Measurements from ENCODE around the gene CHD5.

CHD5 gene

DNA sequence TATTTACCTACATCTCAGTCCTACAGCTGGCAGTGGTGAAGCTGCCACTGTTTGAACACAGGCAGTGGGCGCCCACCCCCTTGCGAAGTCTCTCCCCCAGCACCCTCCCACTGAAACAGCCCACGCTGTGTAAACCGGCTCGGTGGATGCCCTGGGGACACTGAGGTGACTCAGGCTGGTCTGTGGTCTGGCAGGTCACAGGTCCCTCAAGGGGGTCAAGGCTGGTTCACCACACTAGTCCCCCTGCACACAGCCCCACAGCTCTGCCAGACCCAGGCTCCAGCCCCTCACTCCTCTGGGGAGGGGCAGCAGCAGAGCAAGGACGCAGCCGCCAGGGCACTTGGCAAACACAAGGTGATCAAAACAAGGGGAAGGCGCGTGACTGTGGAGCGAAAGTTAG lies 7.6 kb downstream of the CHD5 start:
- DNase-seq: no peak

DNA sequence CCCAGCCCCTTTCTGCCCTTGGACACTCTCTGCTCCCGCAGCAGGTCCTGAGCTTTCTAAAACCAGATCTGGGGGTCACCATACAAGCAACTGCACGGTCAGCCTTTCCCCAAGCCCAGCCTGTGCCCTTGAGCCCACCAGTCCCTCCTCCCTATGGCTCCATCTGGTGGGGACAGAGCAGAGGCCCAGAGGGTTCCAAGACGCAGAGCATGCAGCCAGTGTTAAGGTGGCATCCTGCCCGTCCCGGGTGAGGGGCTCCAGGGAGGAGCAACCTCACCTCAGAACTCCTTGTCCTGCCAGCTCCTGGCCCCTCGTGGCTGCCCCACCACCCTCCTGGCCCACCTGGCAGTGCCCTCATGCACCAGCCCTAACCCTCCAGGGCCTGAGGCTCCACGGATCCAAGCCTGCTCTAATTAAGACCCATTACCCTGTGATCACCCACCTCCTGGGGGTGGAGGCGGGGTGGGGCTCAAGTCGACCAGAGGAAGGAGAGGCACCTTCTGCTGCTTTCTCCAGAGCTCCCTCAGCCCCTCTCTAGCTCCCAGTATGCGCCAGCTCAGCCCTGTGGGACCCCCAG lies 8.5 kb downstream of the CHD5 start:
- no peak for DNase-seq

DNA sequence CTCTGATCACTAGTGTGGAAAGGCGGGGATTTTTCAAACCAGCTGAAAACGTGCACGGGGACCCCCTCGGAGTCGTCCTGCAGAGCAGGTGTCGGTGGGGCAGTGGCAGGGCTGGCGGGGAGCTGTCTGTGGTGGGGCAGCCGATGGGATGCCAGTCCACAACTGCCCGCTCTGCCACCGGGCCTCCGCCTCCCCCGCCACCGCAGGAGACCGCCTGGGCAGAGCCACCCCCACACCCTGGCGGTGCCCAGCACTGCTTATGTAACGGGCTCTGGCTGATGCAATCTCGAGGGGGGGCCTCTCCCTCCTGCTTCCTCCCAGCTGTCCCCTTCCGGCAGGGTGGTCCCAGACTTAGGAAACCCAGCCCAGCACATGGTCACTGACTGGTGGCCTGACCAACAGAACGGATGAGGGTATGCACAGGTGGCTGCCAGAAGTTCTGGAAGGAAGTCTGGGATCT lies 9.3 kb downstream of the CHD5 start:
- no peak for DNase-seq

DNA sequence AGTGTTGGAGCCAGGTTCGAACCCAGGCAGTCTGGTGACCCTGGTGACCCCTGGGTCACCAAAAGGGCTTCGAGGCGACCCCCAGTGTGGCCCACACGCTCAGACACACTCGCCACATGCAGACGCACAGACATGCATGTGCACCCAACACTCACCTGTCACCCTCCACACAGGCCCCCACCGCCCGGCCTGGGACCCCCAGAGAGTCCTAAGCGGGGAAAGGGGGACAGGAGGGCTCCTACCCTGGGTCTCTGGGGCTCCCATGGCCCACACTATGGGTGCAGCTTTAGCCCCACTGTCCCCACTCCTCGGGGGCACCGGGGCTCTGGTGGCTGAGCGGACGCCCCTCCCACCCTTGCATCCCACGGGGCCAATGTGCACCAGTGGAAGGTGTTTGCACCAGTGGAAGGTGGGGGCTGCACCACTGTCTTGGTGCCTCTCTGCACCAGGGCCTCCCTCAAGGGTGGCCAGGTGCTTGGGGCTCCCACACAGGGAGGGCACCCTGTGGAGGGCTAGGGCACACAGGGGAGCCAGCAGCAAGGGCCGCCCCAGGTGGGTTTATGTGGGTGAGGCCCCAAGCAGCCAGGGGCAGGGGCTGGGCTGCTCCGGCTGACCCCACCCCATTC lies 9.9 kb downstream of the CHD5 start:
- DNase-seq: no peak

DNA sequence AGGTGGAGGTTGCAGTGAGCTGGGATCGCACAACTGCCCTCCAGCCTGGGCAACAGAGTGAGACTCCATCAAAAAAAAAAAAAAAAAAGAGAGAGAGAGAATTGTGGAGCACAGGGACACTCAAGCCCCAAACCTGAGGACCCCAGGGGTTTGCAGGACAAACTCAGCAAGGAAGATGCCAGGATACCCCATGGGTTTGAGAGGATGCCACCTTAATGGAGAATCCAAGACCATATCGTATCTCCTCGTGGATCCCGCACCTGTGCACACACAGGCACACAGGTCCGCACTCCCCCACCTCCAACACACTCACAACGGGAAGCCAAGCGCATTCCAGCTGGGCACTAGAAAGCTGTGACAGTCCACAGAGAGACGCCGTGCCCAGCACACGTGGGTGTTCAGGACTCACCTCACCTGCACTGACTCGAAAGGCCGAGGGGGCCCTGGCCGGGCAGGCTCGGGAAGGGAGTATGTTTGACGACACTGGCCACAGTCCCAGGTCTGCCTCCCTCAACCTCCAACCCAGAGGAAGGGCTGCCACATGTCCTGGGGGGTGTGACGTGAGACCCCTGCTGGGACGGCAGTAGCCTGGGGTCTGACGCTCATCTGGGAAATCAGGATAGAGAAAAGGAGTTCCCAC lies 11.1 kb downstream of the CHD5 start:
- DNase-seq: no peak

DNA sequence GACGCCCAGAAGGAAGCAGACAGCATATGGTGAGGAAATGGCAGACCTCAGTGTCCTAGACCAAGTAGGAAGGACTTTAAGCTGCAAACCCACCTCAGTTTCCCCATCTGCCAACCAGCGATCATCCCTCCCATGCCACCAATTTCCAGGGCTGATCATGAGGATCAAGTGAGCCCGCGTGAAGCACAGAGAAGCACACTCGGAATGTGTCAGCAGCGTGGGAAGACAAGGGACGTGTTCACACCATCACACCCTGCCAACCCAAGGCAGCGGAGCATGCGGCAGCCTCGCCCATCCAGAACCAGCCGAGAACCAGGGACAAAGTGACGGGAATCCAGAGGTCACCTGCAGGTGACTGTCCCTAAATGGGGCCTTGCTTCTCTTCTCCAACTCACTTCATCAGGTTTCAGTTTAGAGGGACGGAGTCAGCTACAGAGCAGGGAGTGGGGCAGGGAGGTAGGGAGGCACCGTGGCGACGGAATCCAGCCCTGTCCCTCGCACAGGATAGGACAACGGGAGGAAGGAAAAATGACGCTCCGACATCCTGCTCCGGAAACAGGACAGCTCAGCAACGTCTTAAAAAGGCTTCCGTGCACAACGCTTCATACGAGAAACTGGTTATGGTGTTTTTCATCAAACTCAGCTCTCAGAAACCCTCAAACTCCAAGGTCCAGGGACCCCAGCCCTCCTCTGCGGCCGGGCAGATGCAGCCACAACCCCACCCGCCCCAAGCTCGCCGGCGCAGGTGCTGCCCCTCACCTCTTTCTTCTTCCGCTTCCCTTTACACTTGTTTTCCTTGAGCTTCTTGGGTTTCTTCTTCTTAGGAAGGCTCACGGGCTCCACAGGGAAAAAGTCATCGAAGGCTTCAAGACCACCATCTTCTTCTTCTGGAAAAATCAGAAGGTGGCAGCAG lies 12.5 kb downstream of the CHD5 start:
- no peak for DNase-seq

DNA sequence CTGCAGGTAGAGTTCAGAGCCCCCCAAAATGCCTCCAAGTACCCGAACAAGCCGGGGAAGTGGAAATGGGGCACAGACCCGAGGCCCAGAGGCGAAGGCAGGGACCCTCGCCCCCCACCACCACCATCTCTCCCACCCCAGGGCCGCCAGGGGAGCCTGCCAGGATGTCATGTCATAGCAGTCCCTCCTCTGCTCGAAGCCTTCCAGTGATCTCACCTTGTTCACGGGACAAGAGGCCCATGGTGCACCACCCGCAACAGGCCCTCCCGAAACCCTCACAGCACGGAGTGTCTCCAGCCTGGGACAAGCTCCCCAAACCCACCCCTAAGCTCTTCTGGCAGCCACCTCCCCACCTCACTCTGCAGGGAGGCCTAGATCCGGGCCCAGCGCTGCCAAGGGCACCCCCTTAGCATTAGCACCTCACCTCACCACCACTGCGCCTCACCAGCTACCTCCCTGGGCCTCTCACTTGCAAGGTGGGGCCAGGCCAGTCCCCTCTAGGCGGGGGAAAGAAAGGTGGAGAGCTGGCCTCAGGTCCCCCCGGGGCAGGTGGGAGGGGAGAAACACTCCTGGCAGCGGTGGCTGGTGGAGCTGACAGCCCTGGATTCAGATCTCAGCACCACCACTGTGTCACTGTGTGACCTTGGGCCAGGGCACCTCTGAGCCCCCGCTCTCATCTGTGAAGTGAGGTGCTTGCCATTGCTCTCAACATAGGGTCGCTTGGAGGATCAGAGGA lies 13.3 kb downstream of the CHD5 start:
- no peak for DNase-seq

DNA sequence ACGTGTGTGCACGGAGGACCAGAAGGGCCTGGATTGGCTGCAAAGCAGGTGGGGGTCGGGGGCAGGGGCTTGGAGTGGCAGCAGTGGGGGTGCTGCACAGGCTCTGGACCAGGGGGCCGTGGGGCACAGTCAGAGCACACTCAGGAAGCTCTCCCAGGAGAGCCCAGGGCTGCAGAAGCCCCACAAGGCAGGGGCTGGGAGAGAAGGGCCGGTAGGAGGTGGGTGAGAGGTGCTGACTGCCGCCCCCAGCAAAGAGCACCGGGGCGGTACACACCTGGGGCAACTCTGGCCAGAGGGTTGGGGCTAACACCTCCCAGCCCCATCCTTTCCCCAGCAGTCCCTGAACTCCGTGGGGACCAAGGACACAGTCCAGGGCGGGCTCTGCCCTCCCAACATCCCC lies 13.9 kb downstream of the CHD5 start:
- no peak for DNase-seq

DNA sequence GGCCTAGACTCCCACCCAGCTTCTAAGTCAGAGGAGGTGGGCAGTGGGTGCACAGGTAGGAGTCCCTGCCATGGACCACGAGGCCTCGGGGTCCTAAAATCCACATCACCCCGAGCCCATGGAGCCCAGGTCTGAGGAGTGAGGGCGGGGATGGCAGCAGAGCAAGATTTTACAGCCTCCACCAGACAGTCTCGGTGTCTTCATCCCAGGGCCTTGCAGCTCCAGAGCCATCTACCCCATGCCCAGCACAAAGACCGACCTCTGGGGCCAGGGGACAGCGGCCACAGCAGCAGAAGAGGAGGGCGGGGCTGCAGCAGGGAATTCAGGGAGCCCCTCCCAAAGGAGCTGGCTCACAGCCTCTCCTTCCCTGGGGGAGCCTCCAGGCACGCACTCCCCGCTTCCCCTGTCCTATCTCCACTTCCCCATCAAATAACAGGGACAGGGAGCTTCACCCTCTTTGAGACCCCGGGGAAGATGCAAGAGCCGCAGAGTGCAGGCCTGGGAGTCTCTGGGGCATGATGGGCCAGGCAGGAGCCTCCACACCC lies 14.6 kb downstream of the CHD5 start:
- DNase-seq: no peak

DNA sequence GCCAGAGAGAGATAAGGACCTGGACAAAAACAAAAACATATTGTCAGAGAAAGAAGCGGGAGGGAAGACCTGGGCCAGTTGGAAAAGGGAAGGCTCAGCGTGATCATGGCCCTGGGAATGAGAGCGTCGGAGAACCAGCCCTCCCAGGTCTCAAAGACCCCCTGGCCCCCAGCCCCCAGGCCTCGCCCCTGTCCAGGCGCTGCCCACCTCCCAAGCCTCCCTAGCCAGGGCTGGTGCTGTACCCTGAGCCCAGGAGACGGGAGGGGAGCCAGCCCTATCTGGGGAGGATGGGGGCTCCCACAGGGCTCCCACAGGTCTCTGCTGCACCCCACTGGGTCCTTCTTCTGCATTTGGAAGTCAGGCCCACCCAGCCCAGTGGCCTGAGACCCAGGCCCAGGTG lies 15.1 kb downstream of the CHD5 start:
- DNase-seq: no peak

DNA sequence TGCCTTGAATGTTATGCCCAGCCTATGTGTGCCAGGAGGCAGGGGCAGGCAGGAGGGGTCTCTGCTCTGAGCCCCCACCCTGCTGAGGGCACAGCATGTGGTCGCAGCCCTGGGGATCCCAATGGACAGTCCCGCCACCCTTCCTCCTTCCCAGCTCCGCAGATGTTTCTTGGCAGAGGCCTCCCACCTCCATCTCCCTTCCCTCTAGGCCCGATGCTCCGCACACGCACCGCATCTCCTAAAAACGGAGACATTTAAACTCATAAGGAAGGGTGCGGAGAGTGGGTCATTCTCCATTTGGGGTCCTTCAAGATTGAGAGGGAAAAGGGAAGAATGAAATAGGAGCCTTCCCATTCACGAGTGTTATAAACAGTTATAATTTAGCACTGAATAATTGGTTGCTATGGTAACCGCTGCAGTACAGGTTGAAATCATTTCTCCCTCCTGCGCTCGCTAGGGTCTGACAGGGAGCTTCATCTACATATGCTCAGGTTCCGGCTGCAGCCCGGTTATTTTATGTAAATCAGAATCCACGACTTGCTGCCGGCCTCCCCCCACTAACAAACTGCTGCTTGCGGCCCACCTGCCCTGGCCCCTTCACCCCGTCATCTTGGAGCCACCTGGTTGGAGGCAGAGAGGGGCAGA lies 16.0 kb downstream of the CHD5 start:
- no peak for DNase-seq

DNA sequence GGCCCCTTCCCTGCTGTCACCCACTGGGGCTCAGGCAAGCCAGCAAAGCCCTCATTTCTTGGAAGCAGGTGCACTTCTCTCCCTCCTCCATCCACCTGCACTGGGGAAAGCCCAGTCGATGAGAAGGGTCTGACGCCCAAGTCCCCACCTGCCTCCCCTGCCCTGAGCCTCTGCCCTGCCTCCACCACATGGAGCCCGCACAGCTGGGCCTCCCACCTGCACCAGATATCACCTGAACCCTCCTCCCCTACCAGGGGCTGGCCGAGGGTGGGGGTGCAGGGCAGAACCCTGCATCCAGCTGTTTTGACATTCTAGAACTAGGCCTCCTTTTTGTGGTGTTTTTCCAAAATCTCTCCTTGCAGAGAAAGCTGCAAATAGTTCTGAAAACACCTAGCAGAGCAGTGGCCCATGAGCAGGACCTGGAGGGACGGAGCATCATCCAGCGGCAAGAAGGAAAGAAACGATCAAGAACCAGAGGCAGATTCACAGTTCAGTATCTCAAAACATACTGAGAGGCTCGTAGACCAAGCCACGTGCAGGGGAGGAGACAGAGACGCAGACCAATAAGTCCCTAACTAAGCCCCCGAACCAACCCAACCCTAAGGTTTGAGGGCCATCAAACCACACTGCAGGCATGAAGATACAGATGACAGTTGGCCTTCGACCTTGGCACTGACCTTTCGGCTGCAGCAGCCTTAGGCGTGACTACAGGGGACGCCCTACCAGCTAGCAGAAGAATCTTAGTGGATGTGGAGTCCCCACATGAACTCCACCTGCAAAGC lies 16.7 kb downstream of the CHD5 start:
- DNase-seq: no peak

DNA sequence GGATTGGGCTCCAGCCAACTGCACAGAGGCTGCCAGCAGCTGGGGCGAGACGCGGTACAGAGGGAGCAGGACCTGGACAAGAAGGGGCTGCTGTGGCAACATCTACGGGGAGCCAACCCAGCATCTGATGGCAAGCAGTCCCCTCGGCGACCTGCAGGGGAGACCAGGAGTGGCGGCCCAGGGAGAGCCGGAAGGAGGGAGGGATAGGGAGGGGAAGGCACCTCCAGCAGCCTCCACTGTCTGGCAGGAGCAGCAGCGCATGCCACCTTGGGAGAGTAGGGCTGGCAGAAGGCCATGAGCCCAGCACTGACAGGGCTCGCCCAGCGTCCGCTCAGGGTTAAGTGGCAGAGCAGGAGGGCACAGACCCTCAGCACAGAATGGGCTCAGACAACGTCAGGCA lies 17.3 kb downstream of the CHD5 start:
- no peak for DNase-seq

DNA sequence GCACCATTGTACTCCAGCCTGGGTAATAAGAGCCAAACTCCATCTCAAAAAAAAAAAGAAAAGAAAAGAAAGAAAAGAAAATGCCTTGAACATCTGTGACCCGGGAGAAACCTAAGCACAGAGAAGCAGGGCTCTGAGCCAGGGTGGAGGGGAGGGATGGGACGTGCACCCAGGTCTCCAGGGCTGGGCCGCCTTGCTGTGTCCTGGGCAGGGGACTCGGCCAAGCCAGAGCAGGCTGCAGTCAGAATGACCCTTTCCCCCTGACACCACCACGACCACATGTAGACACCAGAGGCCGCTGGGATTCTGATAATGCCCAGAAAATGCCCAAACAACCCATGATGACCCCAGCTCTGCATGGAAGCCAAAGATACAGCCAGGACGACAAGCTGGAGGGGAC lies 17.8 kb downstream of the CHD5 start:
- DNase-seq: no peak

DNA sequence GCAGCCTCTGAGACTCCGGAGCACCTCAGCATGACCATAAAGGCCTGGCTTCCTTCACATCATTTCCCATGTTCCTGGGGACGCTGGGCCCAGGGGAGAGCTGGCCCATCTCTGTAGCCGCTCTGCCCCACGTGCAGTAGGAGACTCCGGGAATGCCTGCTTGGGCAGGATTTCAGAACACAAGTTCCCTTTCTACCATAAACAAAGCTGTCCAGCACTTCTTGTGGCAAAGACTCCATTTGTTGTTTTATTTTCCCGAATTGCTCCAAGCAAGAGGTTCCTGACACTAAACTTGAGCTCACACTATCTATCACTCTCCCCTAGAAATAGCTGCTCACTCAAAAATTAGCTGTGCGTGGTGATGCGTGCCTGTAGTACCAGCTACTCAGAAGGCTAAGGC lies 21.9 kb downstream of the CHD5 start:
- no peak for DNase-seq

DNA sequence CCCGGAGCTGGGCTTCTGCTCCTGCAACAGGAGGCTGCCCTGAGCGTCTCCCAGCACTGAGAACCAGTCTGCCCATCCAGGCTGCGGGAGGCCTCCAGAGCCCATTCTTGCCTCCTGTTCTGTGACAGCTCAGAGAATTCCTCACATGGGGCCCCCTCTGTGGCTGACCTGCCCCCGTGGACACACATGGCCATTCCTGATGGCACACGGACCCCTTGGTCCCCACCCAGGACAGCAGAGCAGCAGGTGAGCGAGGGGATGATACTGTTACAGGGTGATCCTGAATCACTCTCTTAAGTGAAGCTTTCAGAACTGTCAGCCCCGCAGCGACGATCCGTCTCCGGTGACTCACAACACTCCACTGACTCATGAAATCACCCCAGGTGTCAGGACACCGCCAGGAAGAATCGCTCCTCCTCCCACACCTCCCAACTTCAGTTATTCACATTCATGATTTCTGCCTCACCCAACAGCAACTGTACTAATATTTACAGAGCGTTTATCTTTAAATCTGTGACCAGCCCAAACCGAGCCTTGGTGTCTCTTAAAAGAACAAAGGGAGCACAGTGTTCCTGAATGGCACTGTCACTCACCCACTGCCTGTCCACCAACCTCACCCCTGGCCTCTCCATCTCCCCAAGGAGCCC lies 22.5 kb downstream of the CHD5 start:
- DNase-seq: no peak

DNA sequence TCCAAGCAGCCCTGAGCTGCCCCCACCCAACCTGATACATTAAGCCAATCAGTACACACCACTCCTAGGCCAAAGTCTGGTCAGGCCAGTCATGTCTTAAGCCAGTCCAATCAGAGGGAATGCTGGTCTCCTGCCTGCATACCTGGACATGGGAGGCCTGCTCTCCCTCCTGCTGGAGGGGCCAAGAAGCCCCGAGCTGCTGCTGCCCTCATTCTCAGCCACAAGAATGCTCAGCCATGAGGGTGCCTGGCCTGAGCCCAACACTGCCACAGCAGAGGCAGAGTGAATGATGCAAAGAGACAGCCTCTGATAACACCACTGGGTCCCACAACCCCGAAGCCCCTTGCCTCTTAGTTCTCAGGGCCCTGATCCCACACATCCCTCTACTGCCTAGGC lies 23.0 kb downstream of the CHD5 start:
- DNase-seq: no peak

DNA sequence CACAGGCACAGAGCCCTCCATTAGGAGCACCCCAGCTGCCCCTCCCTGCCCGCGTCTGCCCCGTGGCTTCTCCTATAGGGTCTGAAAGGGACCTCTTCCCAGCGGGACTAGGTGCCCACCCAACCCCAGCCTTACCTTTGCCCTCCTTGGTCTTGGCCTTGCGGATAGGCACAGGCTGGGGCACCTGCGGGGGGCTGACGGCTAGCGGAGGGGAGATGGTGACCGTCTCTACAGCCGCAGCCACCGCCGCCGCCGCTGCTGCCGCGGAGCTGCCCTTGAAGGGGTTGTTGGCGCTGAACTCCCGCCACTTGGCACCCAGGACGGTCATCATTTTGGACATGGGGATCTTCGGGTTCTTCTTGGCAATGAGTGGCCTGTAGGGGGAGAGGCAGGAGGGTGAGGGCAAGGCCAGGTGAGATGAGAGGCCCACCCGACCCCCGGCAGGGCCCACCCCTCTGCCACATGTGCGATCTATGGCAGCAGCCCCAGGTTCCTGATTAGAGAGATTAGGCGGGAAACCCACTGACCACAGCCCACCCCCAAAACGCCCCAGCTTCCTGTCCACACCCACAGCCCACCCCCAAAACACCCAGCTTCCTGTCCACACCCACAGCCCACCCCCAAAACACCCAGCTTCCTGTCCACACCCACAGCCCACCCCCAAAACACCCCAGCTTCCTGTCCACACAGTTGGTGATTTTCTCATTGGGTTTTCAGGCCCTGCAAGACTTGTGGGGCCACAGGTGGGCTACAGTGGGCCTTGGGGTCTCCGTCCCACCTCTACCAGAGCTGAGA lies 25.4 kb downstream of the CHD5 start:
- no peak for DNase-seq

DNA sequence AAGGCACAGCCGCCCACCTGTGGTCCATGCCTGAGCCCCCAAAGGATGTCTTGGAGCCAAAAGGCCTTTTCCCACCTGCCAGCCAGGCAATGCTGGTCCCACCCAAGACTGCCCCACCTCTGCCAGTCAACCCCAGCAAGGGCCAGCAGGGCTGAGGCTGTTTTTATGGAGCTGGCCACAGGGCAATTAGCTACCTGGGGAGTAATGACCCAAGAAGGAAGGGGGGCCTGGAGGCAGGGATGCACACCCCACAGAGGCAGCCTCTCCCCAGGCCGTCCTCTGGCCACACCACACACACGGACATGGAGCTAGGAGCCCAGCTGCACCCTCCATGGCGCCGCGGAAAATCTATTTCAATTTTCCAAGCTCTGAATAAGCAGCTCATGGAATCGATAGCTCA lies 27.2 kb downstream of the CHD5 start:
- DNase-seq: no peak

DNA sequence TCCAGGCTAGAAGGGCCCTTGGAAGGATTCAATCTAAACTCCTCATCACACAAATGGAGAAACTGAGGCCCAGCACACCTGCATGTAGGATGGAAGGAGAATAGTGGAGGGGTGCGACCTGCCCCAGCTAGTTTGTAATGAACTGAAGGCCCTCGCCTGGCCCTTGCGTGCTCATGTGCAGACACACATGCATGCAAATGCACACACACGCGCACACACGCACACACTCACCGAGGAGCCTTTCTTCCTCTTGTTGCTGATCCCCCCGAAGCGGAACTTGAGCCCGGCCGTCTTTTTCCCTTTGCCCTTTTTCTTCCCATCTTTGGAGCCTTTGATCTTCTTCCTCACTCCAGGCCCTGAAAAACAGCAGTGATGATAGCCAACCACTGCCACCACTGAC lies 27.9 kb downstream of the CHD5 start:
- no peak for DNase-seq

Measured in NK-92 treated with Interleukin-12 subunit alpha and Interleukin-12 subunit beta, amount 100 ng/mL, for 24 hours (cell line).